ENCODE measurements around the gene AMD1.

Gene AMD1

DNA sequence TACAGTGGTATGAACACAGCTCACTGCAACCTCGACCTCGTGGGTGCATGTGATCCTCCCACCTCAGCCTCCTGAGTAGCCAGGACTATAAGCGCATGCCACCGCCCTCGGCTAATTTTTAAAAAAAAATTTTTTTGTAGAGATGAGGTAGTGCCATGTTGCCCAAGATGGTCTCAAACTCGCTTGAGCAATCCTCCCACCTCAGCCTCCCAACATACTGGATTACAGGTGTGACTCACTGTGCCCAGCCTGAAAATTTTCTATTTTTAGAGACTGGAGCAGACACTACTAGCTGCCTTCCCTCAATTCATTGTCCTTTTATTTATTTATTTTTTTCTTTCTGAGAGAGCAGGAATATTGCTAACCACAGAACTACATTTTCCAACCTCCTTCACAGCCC is 63.6 kb downstream of the AMD1 start:
- DNase-seq (ENCODE audit: low read depth in 2 of 3, low spot score in 1 of 3), result no peak

DNA sequence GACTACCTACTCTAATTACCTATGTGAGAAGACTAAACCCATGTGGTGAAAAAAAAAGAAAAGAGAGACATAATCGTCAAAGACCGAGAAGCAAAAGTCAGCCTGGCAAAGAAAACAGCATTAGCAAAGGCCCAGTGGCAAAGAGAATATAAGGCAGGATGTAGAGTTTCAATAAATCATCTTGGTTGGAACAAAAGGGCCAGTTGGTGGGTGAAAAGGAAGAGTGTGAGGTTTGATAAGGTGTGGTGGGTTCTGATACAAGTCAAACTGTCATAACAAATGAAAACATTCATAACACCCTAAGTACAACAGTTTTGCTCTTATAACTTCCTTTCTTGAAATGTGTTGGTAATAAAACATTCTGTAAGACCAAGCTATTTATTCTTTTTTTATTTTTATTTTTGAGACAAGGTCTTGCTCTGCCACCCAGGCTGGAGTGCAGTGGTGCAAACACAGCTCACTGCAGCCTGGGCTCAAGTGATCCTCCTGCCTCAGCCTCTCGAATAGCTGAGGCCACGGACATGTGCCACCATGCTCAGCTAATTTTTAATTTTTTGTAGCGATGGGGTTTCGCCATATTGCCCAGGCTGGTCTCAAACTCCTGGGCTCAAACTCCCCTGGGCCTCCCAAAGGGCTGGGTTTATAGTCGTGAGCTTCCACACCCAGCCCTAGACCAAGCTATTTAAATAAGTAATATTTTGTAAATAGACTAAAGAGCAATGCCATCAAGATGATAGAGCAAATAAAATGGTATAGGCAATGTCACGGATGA is 65.0 kb downstream of the AMD1 start:
- DNase-seq (ENCODE audit: low read depth in 2 of 3, low spot score in 1 of 3), result no peak

- peak; percentile 19 to 49 (median 26) for DNase-seq (ENCODE audit: low read depth in 2 of 3, low spot score in 1 of 3)
Measured at GRCh38 chr6:110944681-110945151, 70.1 kb downstream of the AMD1 start.

Data from stimulated activated CD4-positive, alpha-beta T cell treated with anti-CD3 and anti-CD28 coated beads, Interleukin-12 subunit alpha, Interleukin-12 subunit beta, amount 100 ng/mL, for 48 hours (primary cell).